Nephron (organoid): ENCODE data around the gene CRYL1.

Source experiments
- H3K27ac Mint-ChIP-seq, 3 experiments: 2 replicates each; pipeline ENCODE4 v1.8.0; 2020; ENCODE audit warnings: mixed read lengths in 3 of 3, mild to moderate bottlenecking in 2 of 3, moderate library complexity in 1 of 3
- H3K27me3 Mint-ChIP-seq: 2 replicates; pipeline ENCODE4 v1.8.0; 2021; ENCODE audit warnings: low read depth, mild to moderate bottlenecking, moderate library complexity, mixed read lengths
- H3K36me3 Mint-ChIP-seq: 2 replicates; pipeline ENCODE4 v1.8.0; 2020; ENCODE audit warnings: low read depth, mixed read lengths
- H3K4me1 Mint-ChIP-seq: 2 replicates; pipeline ENCODE4 v1.8.0; 2020; ENCODE audit warnings: mixed read lengths
- H3K4me3 Mint-ChIP-seq, 3 experiments: 2 replicates each; pipeline ENCODE4 v1.8.0; 2020; ENCODE audit warnings: mild to moderate bottlenecking in 3 of 3, mixed read lengths in 3 of 3, moderate library complexity in 2 of 3
- H3K9me3 Mint-ChIP-seq: 2 replicates; pipeline ENCODE4 v1.8.0; 2020; ENCODE audit warnings: mixed read lengths
- TF ChIP-seq, protein P1 (sequence below), 3 experiments: fragments of 200-600 bp; sonication (generic); IDR thresholded peaks; one replicate each; pipeline ENCODE4 v1.5.0; 2021; ENCODE audit warnings: antibody characterized with exemption in 3 of 3; ENCODE audit not compliant: unreplicated experiment in 3 of 3

CRYL1 gene

DNA sequence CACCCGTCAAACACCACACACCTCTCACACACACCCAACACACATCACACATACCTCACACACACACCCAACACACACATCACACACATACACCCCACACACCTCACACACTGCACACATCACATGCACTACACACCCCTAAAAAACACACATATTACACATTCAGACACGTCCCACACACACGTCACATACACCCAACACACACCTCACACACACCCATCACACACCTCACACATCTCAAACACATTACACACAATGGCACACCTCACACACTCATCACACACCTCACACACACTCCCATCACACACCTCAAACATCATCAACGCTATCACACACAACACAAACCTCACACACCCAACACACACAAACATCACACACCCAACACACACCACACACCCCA, 133.1 kb downstream of the CRYL1 start:
- TF ChIP-seq, protein P1, sequence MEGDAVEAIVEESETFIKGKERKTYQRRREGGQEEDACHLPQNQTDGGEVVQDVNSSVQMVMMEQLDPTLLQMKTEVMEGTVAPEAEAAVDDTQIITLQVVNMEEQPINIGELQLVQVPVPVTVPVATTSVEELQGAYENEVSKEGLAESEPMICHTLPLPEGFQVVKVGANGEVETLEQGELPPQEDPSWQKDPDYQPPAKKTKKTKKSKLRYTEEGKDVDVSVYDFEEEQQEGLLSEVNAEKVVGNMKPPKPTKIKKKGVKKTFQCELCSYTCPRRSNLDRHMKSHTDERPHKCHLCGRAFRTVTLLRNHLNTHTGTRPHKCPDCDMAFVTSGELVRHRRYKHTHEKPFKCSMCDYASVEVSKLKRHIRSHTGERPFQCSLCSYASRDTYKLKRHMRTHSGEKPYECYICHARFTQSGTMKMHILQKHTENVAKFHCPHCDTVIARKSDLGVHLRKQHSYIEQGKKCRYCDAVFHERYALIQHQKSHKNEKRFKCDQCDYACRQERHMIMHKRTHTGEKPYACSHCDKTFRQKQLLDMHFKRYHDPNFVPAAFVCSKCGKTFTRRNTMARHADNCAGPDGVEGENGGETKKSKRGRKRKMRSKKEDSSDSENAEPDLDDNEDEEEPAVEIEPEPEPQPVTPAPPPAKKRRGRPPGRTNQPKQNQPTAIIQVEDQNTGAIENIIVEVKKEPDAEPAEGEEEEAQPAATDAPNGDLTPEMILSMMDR (IDR thresholded peaks at IDR 0.05; ENCODE audit: unreplicated experiment in 3 of 3), result no peak
- no peak overlapping the region for H3K4me3 Mint-ChIP-seq
- no peaks in the 10 kb centered on the region for H3K36me3 Mint-ChIP-seq
- no peaks in the 10 kb centered on the region for H3K27me3 Mint-ChIP-seq
- no peaks in the 10 kb centered on the region for H3K9me3 Mint-ChIP-seq
- H3K27ac Mint-ChIP-seq, result no peak overlapping the region
- peaks cover 9% of the 10 kb centered on the region for H3K4me1 Mint-ChIP-seq

DNA sequence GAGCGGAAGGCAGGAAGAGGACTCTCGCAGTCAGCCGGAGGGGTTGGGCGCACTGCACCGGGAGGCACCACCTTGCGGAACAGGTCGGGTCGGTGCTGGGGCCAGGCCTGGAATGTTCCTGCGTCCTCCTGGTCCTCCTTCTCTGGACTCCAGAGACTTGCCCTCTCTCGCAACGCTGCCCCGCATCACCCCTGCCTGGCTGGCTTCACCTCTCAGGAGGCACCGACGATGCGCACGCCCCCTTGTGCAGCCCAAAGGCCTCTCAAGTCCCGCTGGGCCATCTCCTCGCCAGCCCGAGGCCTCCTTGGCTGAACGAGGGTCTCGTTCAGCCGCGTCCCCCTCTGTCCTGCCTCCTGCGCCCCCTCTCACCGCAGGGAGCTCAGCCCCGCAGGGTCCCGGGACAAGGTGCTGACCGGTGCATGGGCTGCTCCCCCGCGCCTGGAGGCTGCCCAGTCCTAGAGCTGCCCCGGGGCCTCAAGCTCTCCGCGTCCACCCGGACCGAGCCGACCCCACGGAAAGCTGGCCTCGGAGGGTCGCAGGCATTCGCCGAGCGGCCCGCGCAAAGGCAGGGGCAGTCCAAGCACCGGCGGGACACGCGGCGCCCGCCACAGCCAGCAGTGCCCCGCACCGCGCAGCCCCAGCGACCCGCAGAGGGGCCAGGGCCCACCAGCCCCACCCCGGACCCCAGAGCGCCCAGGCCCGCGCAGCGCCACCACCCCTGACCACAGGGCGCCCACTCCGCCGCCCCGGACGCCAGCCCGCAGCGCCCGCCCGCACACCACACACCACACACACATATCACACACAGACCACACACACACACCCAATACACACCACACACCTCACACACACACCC, 133.8 kb downstream of the CRYL1 start:
- H3K27me3 Mint-ChIP-seq, result no peaks in the 10 kb centered on the region
- H3K4me3 Mint-ChIP-seq, result no peak overlapping the region
- peaks cover 9% of the 10 kb centered on the region for H3K4me1 Mint-ChIP-seq
- H3K9me3 Mint-ChIP-seq, result no peaks in the 10 kb centered on the region
- H3K36me3 Mint-ChIP-seq, result no peaks in the 10 kb centered on the region
- H3K27ac Mint-ChIP-seq, result no peak overlapping the region
- TF ChIP-seq, protein P1 (IDR thresholded peaks at IDR 0.05; ENCODE audit: unreplicated experiment in 3 of 3), result no peak

DNA sequence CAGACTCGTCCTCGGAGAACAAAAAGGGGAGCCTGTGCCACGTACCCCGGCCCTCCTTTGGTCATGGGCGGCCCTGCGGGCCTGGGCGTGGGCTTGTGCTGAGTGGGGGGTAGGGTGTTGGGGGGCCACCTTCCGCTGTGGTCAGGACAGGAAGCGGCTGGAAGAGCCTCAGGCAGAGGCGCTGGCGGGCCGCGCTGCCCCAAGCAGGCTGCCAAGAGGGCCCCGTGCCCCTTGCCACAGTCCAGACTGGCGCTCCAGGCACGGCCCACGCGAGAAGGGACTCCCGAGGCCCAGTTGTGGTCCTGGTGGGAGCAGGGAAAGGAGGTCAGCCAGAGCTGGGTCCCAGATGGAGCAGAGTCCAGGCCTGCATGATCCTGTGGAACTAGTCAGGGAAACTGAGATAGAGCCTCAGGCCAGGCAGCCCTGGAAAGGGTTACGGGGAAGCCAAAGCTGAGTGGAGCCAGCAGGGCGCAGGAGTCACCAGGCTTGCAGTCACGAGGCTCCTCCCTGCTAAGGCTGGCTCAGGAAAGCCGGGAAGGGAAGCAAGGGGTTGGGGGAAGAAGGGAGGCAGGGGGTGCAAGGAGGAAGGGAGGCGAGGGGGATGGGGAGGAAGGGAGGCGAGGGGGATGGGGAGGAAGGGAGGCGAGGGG, 135.0 kb downstream of the CRYL1 start:
- peaks cover 9% of the 10 kb centered on the region for H3K4me1 Mint-ChIP-seq
- no peak overlapping the region for H3K4me3 Mint-ChIP-seq
- TF ChIP-seq, protein P1 (IDR thresholded peaks at IDR 0.05; ENCODE audit: unreplicated experiment in 3 of 3), result no peak
- H3K27me3 Mint-ChIP-seq, result no peaks in the 10 kb centered on the region
- H3K9me3 Mint-ChIP-seq, result no peaks in the 10 kb centered on the region
- H3K27ac Mint-ChIP-seq, result peak overlapping the region in 1 of 3 experiments; percentile 95
- H3K36me3 Mint-ChIP-seq, result no peaks in the 10 kb centered on the region

DNA sequence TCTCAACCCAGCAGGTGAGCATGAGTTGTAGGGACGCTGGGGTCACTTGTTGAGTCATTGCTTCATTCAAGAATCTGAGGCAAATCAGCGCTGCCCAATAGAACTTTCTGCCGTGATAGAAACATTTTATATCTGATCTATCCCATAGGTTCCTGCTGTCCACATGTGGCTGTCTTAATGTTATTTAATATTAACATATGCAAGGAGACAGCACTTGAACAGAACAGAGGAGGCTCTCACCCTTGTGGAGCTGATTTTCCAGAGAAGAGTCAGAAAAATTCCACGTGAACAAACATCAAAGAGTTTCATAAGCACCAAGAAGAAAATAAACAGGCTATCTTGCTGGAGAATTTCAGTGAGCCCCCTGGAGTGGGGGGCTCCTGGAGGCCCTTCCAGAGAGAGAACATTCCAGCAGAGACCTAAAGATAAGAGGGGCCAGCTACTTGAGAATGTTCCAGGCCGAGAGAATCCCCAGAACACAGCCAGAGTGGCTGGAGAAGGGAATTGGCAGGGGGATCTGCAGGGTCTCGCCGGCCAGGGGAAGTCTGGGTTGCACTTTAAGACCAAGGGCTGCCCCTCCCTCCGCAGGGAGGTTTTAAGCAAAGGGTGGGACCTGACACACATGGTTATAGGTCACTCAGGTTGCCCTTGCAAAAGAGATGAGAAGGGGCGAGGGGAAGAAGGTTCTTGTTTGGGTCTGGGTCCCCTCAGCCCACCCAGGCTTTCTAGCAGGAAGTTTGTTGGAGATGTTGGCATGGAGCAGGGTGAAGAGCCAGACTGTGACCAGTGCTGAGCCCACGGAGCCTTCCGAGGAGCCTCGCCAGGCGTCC, 135.7 kb downstream of the CRYL1 start:
- Mint-ChIP-seq H3K4me3 (no peak overlapping the region), H3K27me3 (no peaks in the 10 kb centered on the region), H3K9me3 (no peaks in the 10 kb centered on the region), H3K4me1 (peaks cover 9% of the 10 kb centered on the region), H3K27ac (peak overlapping the region; percentile 38 to 97 (median 95)), H3K36me3 (no peaks in the 10 kb centered on the region)
- TF ChIP-seq, protein P1 (IDR thresholded peaks at IDR 0.05; ENCODE audit: unreplicated experiment in 3 of 3), result no peak

DNA sequence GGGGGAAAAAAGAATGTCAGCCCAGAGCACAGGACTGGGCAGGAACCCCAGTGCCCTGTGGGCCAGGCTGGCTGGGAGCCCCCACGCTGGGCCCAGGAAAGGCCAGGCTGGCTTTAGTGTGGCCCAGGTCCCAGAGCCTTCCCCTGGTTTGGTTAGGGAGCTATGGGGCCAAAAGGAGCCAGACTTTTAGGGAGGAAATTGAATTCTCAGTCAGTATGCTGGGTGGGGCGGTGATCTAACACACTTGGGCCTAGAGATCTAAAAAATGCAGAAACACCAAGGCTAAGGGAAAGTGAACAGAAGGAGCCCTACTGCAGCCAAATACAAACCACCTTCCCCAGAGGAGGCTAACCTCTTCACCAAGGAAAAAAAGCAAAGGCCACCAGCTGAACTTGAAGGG, 137.5 kb downstream of the CRYL1 start:
- Mint-ChIP-seq H3K9me3 (no peaks in the 10 kb centered on the region), H3K27ac (peak overlapping the region in 2 of 3 experiments; percentile 5 to 84), H3K36me3 (no peaks in the 10 kb centered on the region), H3K27me3 (no peaks in the 10 kb centered on the region), H3K4me3 (no peak overlapping the region), H3K4me1 (peaks cover 9% of the 10 kb centered on the region)
- TF ChIP-seq, protein P1 (IDR thresholded peaks at IDR 0.05; ENCODE audit: unreplicated experiment in 3 of 3), result no peak
